Naive B cell (primary cell): ENCODE data around the gene ITIH5. TPM values are rescaled to one million over a fixed set of nuclear protein-coding genes. Genes with fewer than 3 reads are reported as not detected.

Experiments
- ATAC-seq, 2 donors: fragments of 150-1000 bp; cut with Tn5 transposase; 2 replicates each; pipeline ENCODE4 v1.10.0; 2021; ENCODE audit warnings: low read depth in 2 of 2, mild to moderate bottlenecking in 2 of 2, moderate library complexity in 2 of 2
- DNase-seq: peaks from one replicate; pipeline ENCODE4 v3.0.0; 2022
- H3K27ac Mint-ChIP-seq, 6 donors: one replicate each; pipeline ENCODE4 v1.8.0; 2020 to 2022; ENCODE audit warnings: mild to moderate bottlenecking in 6 of 6, mixed read lengths in 6 of 6, moderate library complexity in 5 of 6, inconsistent platforms in 2 of 6
- H3K27me3 Mint-ChIP-seq, 3 donors: one replicate each; pipeline ENCODE4 v1.8.0; 2021 to 2022; ENCODE audit warnings: mixed read lengths in 3 of 3, mild to moderate bottlenecking in 1 of 3
- H3K36me3 Mint-ChIP-seq, 2 donors: one replicate each; pipeline ENCODE4 v1.8.0; 2020 to 2022; ENCODE audit warnings: mixed read lengths in 2 of 2, inconsistent platforms in 1 of 2, mild to moderate bottlenecking in 1 of 2
- H3K4me1 Mint-ChIP-seq, 3 donors: one replicate each; pipeline ENCODE4 v1.8.0; 2020 to 2022; ENCODE audit warnings: mixed read lengths in 3 of 3, inconsistent platforms in 1 of 3, mild to moderate bottlenecking in 1 of 3, moderate library complexity in 1 of 3
- H3K4me3 Mint-ChIP-seq, 8 donors: one replicate each; pipeline ENCODE4 v1.8.0; 2020 to 2022; ENCODE audit warnings: mild to moderate bottlenecking in 8 of 8, mixed read lengths in 8 of 8, moderate library complexity in 8 of 8, inconsistent platforms in 2 of 8
- H3K9me3 Mint-ChIP-seq, 7 donors: one replicate each; pipeline ENCODE4 v1.8.0; 2020 to 2022; ENCODE audit warnings: mixed read lengths in 7 of 7, mild to moderate bottlenecking in 5 of 7, inconsistent platforms in 2 of 7, moderate library complexity in 1 of 7
- polyA plus RNA-seq, 6 donors: library from polyadenylated mRNA; unstranded; fragments of 300-500 nt; fragmentation: Illumina TruSeq; gene quantifications; one replicate each; pipeline ENCODE4 v1.2.3, GENCODE V29; 2021; ENCODE audit warnings: low read depth in 6 of 6

Gene ITIH5
- polyA plus RNA-seq, 6 donors from 2014 or later, result not detected

DNA sequence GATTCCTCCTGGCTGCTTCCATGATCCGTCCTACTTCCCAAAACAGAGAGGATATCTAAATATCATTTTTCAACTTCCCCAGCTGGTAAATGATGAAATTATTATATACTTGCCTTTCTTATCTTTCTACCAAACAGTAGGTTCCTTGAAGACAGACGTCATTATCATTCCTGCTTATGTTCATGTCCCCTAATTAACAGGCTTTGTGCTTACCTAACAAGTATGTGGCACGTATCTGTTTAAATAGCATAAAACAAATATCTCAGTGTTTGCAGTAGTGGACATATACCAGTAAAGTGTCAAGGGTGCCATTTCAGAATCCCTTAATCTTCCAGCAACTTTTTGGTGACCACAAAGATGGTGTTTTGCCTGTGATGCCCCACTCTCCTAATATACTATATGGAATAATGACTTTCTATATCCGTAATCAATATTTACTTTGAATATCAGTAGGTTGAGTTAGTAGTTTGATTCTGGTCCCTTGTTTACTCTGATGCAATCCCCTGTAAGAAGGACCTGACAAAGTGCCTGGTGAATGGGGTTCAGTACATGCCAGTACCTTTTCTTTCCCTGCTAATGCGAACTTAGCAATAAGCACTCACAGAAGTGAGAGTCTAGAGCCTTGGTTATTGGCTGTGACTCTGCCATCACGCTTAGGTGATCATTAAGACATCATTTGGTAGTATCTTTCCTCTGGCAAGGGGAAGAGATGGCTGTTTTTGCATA lies 124.4 kb downstream of the ITIH5 start:
- Mint-ChIP-seq H3K4me3 (no peak overlapping the region), H3K9me3 (peaks cover 0 to 7% (median 3%) of the 10 kb centered on the region in 7 donors), H3K36me3 (no peaks in the 10 kb centered on the region), H3K27ac (peak overlapping the region in 1 of 6 donors; percentile 2), H3K4me1 (peaks cover 0 to 6% (median 0%) of the 10 kb centered on the region in 3 donors), H3K27me3 (no peaks in the 10 kb centered on the region)
- no peak for DNase-seq
- ATAC-seq, result no peak

DNA sequence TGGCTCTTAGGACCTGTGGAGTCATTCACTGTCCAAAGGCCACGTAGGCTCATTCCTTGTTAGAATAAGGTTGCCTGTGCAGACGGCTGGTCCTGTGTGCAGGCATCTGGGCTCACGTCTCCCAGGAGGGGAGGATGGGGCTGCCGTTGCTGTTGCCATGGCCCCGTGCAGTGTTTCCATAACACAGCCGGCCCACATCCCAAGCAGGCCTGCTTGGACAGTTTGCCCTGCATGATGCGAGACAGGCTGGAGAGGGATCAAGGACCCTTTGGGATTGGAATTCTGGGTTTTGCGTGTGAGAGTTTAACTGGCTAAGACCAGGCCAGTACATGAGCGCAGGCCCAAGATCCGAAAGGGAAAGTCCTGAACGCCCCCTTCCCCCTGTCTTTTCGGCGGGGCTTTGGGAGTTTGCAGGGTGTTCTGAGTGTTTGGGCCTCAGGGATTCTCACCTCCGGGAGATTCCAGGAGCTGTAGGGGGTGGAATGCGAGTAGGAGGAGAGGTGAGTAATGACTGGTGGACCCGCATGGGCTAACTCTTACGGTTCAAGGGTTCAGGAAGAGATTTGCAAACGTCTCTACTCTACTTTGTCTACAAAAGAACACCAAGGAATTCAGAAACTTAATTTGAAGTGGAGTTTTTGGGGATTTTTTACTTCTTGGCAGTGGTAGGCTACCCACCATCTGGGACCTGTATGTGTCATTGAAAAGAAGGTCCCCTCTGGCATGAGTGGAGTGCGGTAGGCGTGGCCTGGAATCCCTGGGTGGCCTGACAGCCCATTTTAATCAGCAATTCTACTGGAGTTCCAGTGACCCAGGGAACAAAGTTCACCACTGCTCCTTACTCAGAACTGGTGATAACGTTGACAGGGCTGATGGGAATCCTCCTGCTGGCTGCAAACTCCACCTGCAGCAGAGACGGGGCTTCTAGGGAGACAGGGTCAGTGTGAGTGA lies 125.4 kb downstream of the ITIH5 start:
- Mint-ChIP-seq H3K9me3 (peaks cover 0 to 7% (median 3%) of the 10 kb centered on the region in 7 donors), H3K36me3 (no peaks in the 10 kb centered on the region), H3K27me3 (no peaks in the 10 kb centered on the region), H3K27ac (no peak overlapping the region), H3K4me1 (peaks cover 0 to 6% (median 0%) of the 10 kb centered on the region in 3 donors), H3K4me3 (no peak overlapping the region)
- DNase-seq (no peak), ATAC-seq (no peak)

DNA sequence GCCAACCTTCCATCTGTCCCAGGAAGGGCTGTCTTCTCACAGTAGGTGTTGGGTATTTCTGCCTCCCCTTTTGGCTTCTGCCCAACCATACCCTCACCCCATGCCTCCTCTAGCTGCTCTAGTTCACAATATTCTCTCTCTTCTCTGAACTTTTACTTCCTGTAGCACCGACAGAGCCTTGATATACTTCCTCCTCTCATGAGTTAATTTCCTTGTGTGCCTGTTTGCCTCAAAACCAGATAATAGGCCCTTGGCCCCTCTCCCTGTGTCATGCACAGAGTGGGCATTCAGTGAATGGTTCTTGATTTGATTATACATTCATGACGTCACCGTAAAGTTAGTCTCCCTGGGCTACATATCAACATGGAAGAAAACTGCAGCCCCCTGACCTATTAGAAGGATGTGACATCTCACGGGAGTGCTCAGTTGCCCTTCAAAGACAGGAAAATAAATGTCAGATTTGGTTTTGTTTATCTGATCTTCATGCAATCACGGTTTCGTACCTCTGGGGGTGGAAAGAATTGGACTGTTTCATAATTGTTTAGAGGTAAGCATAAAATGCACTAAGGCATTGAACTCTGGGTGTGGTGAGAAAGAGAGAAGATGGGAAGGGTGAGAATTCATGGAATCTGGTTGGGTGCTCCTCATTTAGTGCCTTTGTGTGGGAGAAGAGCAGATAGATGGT lies 127.7 kb downstream of the ITIH5 start:
- no peaks in the 10 kb centered on the region for H3K36me3 Mint-ChIP-seq
- H3K4me3 Mint-ChIP-seq, result no peak overlapping the region
- no peak overlapping the region for H3K27ac Mint-ChIP-seq
- peaks cover 0 to 7% (median 3%) of the 10 kb centered on the region in 7 donors for H3K9me3 Mint-ChIP-seq
- peaks cover 0 to 6% (median 0%) of the 10 kb centered on the region in 3 donors for H3K4me1 Mint-ChIP-seq
- ATAC-seq, result no peak
- no peaks in the 10 kb centered on the region for H3K27me3 Mint-ChIP-seq
- DNase-seq, result no peak

DNA sequence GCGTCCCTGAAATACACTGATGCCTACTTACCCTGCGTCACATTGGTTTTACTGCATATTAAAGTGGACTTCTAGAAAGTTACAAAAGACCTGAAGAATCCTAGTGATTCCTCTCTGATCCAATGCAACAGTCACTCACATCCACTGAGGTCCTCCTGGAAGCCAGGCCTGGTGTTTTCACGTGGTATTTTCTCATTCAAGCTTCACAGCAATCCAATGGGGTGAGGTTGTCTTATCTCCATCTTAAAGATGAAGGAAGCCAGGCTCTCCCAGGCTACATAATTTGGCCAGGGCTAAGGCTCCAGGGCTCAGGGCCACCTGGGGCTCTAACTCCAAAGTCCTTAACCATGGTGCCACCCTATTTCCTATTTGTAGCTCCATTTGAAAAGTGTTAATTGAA lies 129.6 kb downstream of the ITIH5 start:
- Mint-ChIP-seq H3K27ac (no peak overlapping the region), H3K4me3 (no peak overlapping the region), H3K4me1 (peaks cover 0 to 6% (median 0%) of the 10 kb centered on the region in 3 donors), H3K36me3 (no peaks in the 10 kb centered on the region), H3K9me3 (peaks cover 0 to 7% (median 3%) of the 10 kb centered on the region in 7 donors), H3K27me3 (peaks cover 0 to 7% (median 0%) of the 10 kb centered on the region in 3 donors)
- DNase-seq (no peak), ATAC-seq (no peak)

DNA sequence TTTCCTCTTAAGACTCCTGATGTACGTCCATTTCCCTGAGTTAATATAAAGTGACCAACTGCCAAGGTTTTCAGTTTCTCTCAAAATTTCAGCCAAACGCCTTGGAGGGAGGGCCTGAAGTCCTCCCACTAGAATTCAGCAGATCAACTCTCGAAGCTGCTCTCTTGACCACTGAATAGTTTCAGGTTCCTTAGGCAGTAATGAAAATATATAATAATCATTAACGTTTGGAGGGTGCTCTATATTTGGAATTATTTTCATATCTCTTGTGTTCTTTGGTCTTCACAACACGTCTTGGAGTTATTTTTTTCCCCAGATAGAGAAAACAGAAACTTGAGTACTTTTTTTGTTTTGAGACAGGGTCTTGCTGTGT lies 132.3 kb downstream of the ITIH5 start:
- H3K4me1 Mint-ChIP-seq, result peaks cover 0 to 6% (median 0%) of the 10 kb centered on the region in 3 donors

DNA sequence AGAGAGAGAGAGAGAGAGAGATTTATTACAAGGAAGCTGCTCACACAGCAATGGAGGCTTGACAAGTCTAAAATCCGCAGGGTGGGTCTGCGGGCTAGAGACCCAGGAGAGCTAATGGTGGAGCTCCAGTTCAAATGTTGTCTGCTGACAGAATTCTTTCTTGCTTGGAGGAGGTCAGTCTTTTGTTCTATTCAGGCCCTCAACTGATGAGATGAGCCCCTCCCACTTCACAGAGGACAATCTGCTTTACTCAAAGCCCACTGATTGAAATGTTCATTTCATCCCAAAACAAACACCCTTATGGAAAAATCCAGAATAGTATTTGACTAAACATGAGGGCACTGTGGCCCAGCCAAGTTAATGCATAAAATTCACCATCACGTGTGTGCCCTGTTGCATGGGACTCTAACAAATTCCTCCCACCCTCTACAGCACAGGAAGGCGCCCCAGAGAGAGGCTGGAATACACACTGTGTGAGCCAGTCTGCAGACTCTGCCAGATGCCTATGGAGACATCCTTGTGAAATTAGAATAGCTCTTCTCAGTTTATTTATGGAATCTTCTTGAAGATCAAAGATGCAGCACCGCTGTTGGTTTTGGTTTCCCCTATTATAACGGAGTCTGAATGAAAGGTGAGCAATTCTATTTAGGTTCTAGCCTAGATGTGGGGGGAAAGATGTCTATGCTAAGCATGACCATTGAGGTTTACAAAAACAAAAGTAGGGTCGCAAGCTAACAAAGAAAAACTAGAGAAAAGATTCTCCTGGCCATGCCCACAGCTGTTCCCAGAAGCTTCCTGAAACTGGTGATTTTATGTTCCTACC lies 132.9 kb downstream of the ITIH5 start:
- Mint-ChIP-seq H3K27ac (peak overlapping the region in 1 of 6 donors; percentile 74), H3K27me3 (peaks cover 0 to 20% (median 13%) of the 10 kb centered on the region in 3 donors), H3K9me3 (peaks cover 0 to 7% (median 3%) of the 10 kb centered on the region in 7 donors), H3K4me3 (no peak overlapping the region), H3K36me3 (no peaks in the 10 kb centered on the region), H3K4me1 (peaks cover 0 to 3% (median 0%) of the 10 kb centered on the region in 3 donors)
- ATAC-seq (no peak), DNase-seq (no peak)

More for the DNA sequence above, 132.3 kb downstream of the ITIH5 start:
- Mint-ChIP-seq H3K4me3 (no peak overlapping the region), H3K36me3 (no peaks in the 10 kb centered on the region), H3K9me3 (peaks cover 0 to 7% (median 3%) of the 10 kb centered on the region in 7 donors), H3K27ac (no peak overlapping the region), H3K27me3 (peaks cover 0 to 20% (median 13%) of the 10 kb centered on the region in 3 donors)
- DNase-seq, result no peak
- no peak for ATAC-seq

DNA sequence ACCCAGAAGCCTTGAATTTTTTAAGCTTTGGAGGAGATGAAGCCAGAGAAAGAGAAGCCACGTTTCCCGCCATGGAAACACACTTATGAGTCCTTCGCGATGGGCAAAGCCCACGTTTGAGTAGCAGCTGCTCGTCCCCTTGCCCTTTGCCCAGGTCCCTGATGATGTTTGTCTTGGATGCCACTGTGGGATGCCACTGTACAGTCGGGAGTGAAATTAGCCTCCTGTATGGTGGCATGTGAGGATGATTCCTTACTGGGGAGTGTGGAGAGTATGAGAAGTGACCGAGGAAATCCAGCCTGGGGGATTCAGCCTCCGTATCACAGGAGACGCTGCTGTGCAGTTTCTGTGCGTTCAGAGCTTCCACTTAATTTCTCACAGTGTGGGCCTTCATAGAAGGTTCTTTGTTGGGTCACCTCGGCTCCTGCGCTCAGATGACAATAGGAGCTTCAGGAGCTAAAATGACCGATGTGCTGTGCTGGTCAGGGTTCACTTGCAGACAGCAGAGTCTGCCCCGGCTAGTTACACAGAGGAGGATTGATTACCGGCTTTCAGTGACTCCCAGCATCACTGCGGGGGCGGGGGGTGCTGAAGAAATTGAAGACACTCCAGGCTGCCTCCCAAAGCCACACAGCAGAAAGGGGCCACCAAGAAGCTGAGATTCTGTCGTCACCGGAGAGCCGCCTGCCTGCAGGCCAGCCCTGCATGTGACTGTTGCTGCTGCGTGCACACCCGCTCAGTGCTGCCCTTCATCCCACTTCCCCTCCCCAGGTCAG lies 133.9 kb downstream of the ITIH5 start:
- Mint-ChIP-seq H3K27ac (peak overlapping the region in 1 of 6 donors; percentile 47), H3K36me3 (no peaks in the 10 kb centered on the region), H3K4me3 (no peak overlapping the region), H3K9me3 (peaks cover 0 to 1% (median under 1%) of the 10 kb centered on the region in 7 donors), H3K4me1 (no peaks in the 10 kb centered on the region), H3K27me3 (peaks cover 0 to 20% (median 13%) of the 10 kb centered on the region in 3 donors)
- ATAC-seq, result no peak
- no peak for DNase-seq

DNA sequence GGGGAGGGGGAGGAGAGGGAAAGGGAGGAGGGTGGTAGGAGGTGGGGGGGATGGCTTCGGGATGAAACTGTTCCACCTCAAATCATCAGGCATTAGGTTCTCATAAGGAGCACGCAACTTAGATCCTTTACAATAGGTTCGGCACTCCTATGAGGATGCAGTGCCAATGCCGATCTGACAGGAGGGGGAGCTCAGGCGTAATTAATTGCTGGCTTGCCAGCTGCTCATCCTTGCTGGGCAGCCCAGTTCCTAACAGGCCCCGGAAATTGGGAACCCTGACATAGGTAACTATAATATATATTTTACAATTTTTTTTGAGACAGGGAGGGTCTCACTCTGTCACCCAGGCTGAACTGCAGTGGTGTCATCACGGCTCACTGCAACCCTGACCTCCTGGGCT lies 137.1 kb downstream of the ITIH5 start:
- DNase-seq (no peak), ATAC-seq (no peak)
- Mint-ChIP-seq H3K9me3 (no peaks in the 10 kb centered on the region), H3K4me1 (peaks cover 0 to 7% (median 7%) of the 10 kb centered on the region in 3 donors), H3K36me3 (no peaks in the 10 kb centered on the region), H3K27ac (no peak overlapping the region), H3K4me3 (no peak overlapping the region), H3K27me3 (peaks cover 0 to 33% (median 21%) of the 10 kb centered on the region in 3 donors)

DNA sequence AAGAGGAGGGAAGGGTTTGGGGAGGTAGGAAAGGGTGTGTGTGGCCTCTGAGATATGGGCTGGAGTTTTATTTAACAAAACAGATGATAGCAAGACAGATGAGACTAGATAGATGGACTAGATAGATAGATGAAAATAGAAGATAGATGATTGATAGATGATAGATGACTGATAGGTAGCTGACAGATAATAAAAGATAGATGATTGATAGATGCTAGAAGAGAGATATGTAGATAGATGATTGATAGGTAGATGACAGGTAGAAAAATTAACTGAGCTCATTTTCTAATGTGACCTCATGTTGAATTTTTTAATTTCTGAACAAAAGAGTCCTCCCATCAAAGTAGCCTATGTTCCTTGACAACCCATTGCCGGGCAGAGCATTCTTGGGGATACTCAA lies 139.3 kb downstream of the ITIH5 start:
- no peak for DNase-seq
- ATAC-seq, result no peak
- H3K27ac Mint-ChIP-seq, result no peak overlapping the region
- H3K27me3 Mint-ChIP-seq, result peaks cover 0 to 26% (median 21%) of the 10 kb centered on the region in 3 donors
- H3K9me3 Mint-ChIP-seq, result no peaks in the 10 kb centered on the region
- H3K4me3 Mint-ChIP-seq, result no peak overlapping the region
- H3K4me1 Mint-ChIP-seq, result peaks cover 0 to 7% (median 7%) of the 10 kb centered on the region in 3 donors
- H3K36me3 Mint-ChIP-seq, result no peaks in the 10 kb centered on the region

DNA sequence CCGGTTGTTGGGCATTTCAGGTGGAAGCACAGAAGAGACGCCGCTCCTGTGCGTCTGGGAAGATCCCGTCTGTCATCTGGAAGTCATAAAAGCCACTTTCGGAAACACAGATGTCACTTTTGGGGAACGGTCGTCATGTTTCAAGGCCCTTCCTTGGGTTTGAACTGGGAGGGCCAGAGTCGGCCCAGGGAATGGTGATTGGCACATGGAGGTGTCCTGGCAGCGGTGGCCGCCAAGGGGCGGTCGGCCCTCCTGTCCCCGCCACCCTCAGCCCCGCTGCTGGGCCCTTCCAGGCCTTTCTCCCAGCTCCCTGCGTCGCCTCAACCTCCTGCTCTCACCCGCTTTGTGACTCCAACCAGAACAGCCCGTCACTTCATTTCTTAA lies 140.8 kb downstream of the ITIH5 start:
- peaks cover 0 to 17% (median 13%) of the 10 kb centered on the region in 3 donors for H3K27me3 Mint-ChIP-seq
- no peak overlapping the region for H3K27ac Mint-ChIP-seq
- no peak for ATAC-seq
- H3K4me1 Mint-ChIP-seq, result peaks cover 5 to 14% (median 13%) of the 10 kb centered on the region in 3 donors
- no peaks in the 10 kb centered on the region for H3K36me3 Mint-ChIP-seq
- H3K9me3 Mint-ChIP-seq, result no peaks in the 10 kb centered on the region
- DNase-seq, result no peak
- no peak overlapping the region for H3K4me3 Mint-ChIP-seq

DNA sequence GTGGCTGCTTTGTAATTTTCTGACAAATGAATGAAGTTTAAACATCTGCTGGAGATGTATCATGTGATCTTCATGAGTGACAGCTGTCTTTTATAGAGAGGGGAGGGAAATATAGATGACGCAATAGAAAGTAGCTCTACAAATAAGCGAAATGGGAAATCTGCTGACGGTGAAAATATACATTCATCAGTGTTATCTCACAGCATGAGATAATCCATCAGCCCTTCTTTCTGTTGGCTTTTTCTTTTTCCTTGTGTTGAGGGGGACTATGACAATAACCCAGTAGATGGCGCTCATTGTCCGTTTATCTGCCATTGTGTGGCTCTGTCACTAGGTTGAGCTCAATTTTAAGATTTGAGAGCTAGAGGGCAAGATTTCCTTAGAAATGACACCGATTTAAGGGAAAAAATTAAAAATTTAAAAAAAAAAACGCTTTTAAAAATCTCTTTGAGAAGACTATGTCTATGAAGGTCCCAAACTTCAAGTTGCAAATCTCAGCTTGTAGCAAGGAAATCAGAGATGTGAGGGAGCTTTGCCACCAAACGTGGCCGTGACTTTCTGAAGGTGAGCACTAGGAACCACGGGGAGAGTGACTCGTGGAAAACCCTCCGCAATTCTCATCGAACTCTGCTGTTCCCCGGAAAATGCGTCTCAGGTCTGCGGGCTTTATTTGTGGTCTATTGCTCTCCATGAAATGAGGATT lies 141.3 kb downstream of the ITIH5 start:
- peak; percentile 46 for DNase-seq
- Mint-ChIP-seq H3K27ac (no peak overlapping the region), H3K36me3 (no peaks in the 10 kb centered on the region)

More for the DNA sequence above, 141.3 kb downstream of the ITIH5 start:
- peak; percentile 73 to 83 for ATAC-seq
- H3K4me3 Mint-ChIP-seq, result no peak overlapping the region
- no peaks in the 10 kb centered on the region for H3K9me3 Mint-ChIP-seq
- H3K4me1 Mint-ChIP-seq, result peaks cover 10 to 19% (median 18%) of the 10 kb centered on the region in 3 donors
- peaks cover 0 to 13% (median 8%) of the 10 kb centered on the region in 3 donors for H3K27me3 Mint-ChIP-seq
